ENCODE measurements around the gene SELENON.

SELENON gene

DNA sequence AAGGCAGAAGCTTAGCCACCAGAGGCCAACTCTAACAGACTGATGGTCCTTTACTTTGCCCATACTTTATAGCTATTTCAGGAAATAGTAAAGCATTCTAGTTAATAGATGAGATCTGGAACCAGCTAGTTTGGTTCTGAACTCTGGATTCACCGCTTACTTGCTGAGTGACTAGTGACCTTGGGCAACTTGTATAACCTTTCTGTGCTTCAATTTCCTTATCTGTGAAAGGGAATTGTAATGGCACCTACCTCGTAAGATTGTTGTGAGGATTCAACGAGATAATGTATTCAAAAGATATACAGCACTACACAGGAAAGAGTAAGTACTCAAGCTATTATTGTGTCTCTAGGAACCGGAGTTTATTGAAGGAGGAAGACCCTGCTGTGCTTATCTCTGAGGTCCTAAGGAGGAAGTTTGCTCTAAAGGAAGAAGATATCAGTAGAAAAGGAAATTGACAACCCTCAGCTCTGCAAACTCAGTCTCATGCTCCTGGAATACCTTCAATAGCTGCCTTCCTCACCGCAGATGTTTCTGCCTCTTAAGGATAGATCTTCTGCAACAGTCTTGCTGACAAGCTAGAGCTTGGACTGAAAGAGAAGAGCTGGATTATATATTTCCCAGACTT, 31.7 kb downstream of the SELENON start:
- ChIA-PET CTCF (interaction anchor here (0.5 to 0.6 kb wide), 3 partner anchors 51 to 654 kb away, joined by 3 to 4 read pairs (median 3); no protein-coding TSS in a partner anchor), POLR2A (interaction anchor here (1.0 to 1.3 kb wide), 3 partner anchors 10 to 584 kb away, joined by 3 to 4 read pairs (median 3); partner anchors contain the start of genes PAFAH2 and RSRP1)
- no peak overlapping the region for H3K4me3 ChIP-seq (ENCODE audit: low read depth, low read length)
- H3K27ac ChIP-seq (ENCODE audit: extremely low read depth, low read depth, low read length) = no peak overlapping the region
- peaks cover 19 to 100% of the 10 kb centered on the region in 2 experiments for H3K36me3 ChIP-seq (ENCODE audit: control insufficient read depth in 2 of 2, insufficient read depth in 1 of 2, low read length in 2 of 2)
- TF ChIP-seq, protein P1, sequence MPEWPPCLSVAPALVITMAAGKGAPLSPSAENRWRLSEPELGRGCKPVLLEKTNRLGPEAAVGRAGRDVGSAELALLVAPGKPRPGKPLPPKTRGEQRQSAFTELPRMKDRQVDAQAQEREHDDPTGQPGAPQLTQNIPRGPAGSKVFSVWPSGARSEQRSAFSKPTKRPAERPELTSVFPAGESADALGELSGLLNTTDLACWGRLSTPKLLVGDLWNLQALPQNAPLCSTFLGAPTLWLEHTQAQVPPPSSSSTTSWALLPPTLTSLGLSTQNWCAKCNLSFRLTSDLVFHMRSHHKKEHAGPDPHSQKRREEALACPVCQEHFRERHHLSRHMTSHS (tag by site-specific recombination; IDR thresholded peaks at IDR 0.05) = no peak
- TF ChIP-seq ZNF521 (tag by site-specific recombination; IDR thresholded peaks at IDR 0.05) (no peak), KLF9 (tag by site-specific recombination; IDR thresholded peaks at IDR 0.05; ENCODE audit: low read depth) (no peak), ZNF10 (tag by site-specific recombination; IDR thresholded peaks at IDR 0.05) (no peak), ZBTB20 (tag by site-specific recombination; IDR thresholded peaks at IDR 0.05) (no peak), ZNF660 (tag by site-specific recombination; IDR thresholded peaks at IDR 0.05) (no peak), KLF7 (tag by site-specific recombination; IDR thresholded peaks at IDR 0.05; ENCODE audit: borderline replicate concordance) (no peak), ZNF138 (tag by site-specific recombination; IDR thresholded peaks at IDR 0.05; ENCODE audit: borderline replicate concordance) (no peak)
- TF ChIP-seq, protein P2, sequence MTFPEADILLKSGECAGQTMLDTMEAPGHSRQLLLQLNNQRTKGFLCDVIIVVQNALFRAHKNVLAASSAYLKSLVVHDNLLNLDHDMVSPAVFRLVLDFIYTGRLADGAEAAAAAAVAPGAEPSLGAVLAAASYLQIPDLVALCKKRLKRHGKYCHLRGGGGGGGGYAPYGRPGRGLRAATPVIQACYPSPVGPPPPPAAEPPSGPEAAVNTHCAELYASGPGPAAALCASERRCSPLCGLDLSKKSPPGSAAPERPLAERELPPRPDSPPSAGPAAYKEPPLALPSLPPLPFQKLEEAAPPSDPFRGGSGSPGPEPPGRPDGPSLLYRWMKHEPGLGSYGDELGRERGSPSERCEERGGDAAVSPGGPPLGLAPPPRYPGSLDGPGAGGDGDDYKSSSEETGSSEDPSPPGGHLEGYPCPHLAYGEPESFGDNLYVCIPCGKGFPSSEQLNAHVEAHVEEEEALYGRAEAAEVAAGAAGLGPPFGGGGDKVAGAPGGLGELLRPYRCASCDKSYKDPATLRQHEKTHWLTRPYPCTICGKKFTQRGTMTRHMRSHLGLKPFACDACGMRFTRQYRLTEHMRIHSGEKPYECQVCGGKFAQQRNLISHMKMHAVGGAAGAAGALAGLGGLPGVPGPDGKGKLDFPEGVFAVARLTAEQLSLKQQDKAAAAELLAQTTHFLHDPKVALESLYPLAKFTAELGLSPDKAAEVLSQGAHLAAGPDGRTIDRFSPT (tag by site-specific recombination; IDR thresholded peaks at IDR 0.05) = no peak
- no peaks in the 10 kb centered on the region for H3K4me1 ChIP-seq (ENCODE audit: control insufficient read depth, insufficient read depth, low read length)
- H3K9me3 ChIP-seq (ENCODE audit: control insufficient read depth, insufficient read depth, low read depth, low read length) = no peaks in the 10 kb centered on the region

DNA sequence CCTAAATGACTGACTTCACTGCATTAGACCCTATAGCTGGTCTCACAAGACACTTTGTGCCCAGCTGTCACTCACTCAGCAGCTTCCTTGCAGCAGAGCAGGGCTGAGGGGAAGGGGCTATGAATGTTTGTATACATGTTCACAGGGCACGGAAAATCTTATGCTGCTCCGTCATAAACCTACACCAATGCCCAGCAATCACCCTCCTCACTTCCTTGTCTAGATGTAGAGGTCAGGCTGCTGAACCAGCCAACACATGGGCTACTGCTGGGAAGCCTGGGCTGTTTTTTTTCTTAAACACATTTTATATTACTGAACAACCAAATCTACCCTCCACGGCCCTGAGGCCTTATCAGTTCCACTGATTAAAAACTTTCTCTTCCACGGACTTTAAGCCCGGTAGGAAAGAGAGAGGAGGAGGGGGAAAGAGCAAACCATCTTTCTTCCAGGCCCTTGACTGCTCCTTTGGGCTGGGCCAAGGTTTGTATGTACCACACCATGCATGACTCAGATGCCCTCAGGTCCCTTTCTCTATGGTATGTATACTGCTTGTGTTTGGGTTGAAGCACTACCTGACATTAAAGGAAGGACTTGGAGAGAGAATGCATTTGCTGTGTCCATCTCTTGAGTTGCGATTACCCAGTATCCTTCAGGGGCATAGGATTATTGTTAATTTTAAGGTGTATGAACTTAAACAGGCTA, 32.5 kb downstream of the SELENON start:
- Histone ChIP-seq H3K27ac (ENCODE audit: extremely low read depth, low read depth, low read length) (no peak overlapping the region), H3K4me3 (ENCODE audit: low read depth, low read length) (no peak overlapping the region), H3K36me3 (ENCODE audit: control insufficient read depth in 2 of 2, insufficient read depth in 1 of 2, low read length in 2 of 2) (peaks cover 13 to 98% of the 10 kb centered on the region in 2 experiments), H3K9me3 (ENCODE audit: control insufficient read depth, insufficient read depth, low read depth, low read length) (no peaks in the 10 kb centered on the region), H3K4me1 (ENCODE audit: control insufficient read depth, insufficient read depth, low read length) (no peaks in the 10 kb centered on the region)
- POLR2A ChIA-PET = interaction anchor here (1.0 to 1.3 kb wide), 3 partner anchors 11 to 585 kb away, joined by 3 to 4 read pairs (median 3); partner anchors contain the start of genes PAFAH2 and RSRP1
- CTCF ChIA-PET = interaction anchor here (0.5 kb wide), 1 partner anchor 50 kb away, joined by 3 read pairs; no protein-coding TSS in a partner anchor
- TF ChIP-seq ZNF112 (tag by site-specific recombination; IDR thresholded peaks at IDR 0.05) (no peak), OVOL3 (tag by site-specific recombination; IDR thresholded peaks at IDR 0.05) (no peak), GFI1B (tag by site-specific recombination; IDR thresholded peaks at IDR 0.05) (no peak), MZF1 (tag by site-specific recombination; IDR thresholded peaks at IDR 0.05; ENCODE audit: borderline replicate concordance) (no peak), ZBTB8A (tag by site-specific recombination; IDR thresholded peaks at IDR 0.05) (no peak), ZNF514 (tag by site-specific recombination; IDR thresholded peaks at IDR 0.05) (no peak), ZNF140 (tag by site-specific recombination; IDR thresholded peaks at IDR 0.05) (no peak), ZNF274 (IDR thresholded peaks at IDR 0.05; ENCODE audit: low read length) (no peak), ZNF274 (tag by site-specific recombination; IDR thresholded peaks at IDR 0.05; ENCODE audit: borderline replicate concordance) (no peak)
- TF ChIP-seq, protein P3, sequence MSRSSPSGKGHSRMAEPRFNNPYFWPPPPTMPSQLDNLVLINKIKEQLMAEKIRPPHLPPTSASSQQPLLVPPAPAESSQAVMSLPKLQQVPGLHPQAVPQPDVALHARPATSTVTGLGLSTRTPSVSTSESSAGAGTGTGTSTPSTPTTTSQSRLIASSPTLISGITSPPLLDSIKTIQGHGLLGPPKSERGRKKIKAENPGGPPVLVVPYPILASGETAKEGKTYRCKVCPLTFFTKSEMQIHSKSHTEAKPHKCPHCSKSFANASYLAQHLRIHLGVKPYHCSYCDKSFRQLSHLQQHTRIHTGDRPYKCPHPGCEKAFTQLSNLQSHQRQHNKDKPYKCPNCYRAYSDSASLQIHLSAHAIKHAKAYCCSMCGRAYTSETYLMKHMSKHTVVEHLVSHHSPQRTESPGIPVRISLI (tag by site-specific recombination; IDR thresholded peaks at IDR 0.05) = no peak
- TF ChIP-seq, protein P4, sequence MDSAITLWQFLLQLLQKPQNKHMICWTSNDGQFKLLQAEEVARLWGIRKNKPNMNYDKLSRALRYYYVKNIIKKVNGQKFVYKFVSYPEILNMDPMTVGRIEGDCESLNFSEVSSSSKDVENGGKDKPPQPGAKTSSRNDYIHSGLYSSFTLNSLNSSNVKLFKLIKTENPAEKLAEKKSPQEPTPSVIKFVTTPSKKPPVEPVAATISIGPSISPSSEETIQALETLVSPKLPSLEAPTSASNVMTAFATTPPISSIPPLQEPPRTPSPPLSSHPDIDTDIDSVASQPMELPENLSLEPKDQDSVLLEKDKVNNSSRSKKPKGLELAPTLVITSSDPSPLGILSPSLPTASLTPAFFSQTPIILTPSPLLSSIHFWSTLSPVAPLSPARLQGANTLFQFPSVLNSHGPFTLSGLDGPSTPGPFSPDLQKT (IDR thresholded peaks at IDR 0.05; ENCODE audit: borderline replicate concordance, low read depth, low read length) = no peak
- TF ChIP-seq, protein P5, sequence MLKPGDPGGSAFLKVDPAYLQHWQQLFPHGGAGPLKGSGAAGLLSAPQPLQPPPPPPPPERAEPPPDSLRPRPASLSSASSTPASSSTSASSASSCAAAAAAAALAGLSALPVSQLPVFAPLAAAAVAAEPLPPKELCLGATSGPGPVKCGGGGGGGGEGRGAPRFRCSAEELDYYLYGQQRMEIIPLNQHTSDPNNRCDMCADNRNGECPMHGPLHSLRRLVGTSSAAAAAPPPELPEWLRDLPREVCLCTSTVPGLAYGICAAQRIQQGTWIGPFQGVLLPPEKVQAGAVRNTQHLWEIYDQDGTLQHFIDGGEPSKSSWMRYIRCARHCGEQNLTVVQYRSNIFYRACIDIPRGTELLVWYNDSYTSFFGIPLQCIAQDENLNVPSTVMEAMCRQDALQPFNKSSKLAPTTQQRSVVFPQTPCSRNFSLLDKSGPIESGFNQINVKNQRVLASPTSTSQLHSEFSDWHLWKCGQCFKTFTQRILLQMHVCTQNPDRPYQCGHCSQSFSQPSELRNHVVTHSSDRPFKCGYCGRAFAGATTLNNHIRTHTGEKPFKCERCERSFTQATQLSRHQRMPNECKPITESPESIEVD (tag by site-specific recombination; IDR thresholded peaks at IDR 0.05) = no peak

All from HEK293 (cell line).